SJCRH30 (cell line): ENCODE data around the gene SRXN1. TPM values are rescaled to one million over a fixed set of nuclear protein-coding genes. Genes with fewer than 3 reads are reported as not detected.
"Not testable (repeated sequence)": the region's sequence is repeated elsewhere in the genome, so short reads cannot be mapped to it uniquely, and the experiment has no call there.

Experiments used
- DNase-seq, 2 experiments: peaks; one replicate each; pipeline ENCODE4 v3.0.0-alpha.2; 2015 to 2020
- H3K27ac ChIP-seq: fragments of 250-450 bp; sonication (Bioruptor Pico); 2 replicates; pipeline ENCODE4 v1.5.1; 2020; ENCODE audit warnings: mild to moderate bottlenecking, moderate library complexity
- H3K27me3 ChIP-seq: fragments of 250-450 bp; sonication (Bioruptor Pico); 2 replicates; pipeline ENCODE4 v1.5.1; 2020; ENCODE audit warnings: mild to moderate bottlenecking, moderate library complexity
- H3K36me3 ChIP-seq: fragments of 250-450 bp; sonication (Bioruptor Pico); 2 replicates; pipeline ENCODE4 v1.5.1; 2020; ENCODE audit warnings: mild to moderate bottlenecking, moderate library complexity
- H3K4me1 ChIP-seq: fragments of 250-450 bp; sonication (Bioruptor Pico); 2 replicates; pipeline ENCODE4 v1.5.1; 2020; ENCODE audit warnings: mild to moderate bottlenecking, moderate library complexity
- H3K4me3 ChIP-seq: fragments of 250-450 bp; sonication (Bioruptor Pico); 2 replicates; pipeline ENCODE4 v1.5.1; 2020; ENCODE audit warnings: mild to moderate bottlenecking, moderate library complexity
- H3K9me3 ChIP-seq: fragments of 250-450 bp; sonication (Bioruptor Pico); replicated peaks from 2 replicates; pipeline ENCODE4 v1.5.1; 2020; ENCODE audit warnings: mild to moderate bottlenecking, moderate library complexity
- total RNA-seq: library from RNA; depleted of rRNA; stranded (reverse); fragments of >200 nt; shearing (Covaris generic); gene quantifications from 2 replicates; pipeline ENCODE4 v1.2.3, GENCODE V29; 2014; rRNA removed

The SRXN1 gene
- 6.7 and 7.0 TPM in 2 replicates for total RNA-seq

DNA sequence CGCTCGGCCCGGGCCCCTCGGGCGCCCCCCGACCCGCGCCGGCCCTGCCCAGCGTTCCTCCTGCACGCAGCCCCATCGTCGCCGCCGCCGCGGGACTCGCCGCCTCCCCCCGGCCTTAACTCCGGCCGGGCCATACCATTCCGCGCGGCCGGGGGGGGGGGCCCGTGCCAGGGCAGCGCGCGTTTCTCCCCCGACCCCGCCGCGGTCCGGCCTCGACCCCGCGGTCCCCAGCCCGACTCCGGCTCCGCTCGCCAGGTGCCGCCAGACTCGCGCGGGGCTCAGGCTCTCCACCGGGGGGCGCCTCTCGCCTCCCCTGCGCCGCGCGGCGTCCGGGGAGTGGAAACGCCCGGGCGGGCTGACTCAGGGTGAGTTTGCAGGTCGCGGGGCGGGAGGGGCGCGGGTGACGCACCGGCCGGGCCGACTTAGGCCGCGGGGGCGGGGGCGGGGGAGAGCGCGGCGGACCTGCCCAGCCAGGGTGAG is at the start of gene SRXN1:
SRXN1 (minus strand) TSS at position 91 of the 480 bp plus-strand sequence; CDS start at position 76, 15 bp downstream.
- Histone ChIP-seq H3K27me3 (peaks cover 9% of the 10 kb centered on the region; the same call in 1 of the 2 replicates), H3K4me1 (no peaks in the 10 kb centered on the region), H3K36me3 (peaks cover 4% of the 10 kb centered on the region; the same call in 1 of the 2 replicates), H3K27ac (no peak within 1 kb of the TSS), H3K9me3 (no peaks in the 10 kb centered on the region), H3K4me3 (peak within 1 kb of the TSS; percentile 58)
- DNase-seq = peak; percentile 83

DNA sequence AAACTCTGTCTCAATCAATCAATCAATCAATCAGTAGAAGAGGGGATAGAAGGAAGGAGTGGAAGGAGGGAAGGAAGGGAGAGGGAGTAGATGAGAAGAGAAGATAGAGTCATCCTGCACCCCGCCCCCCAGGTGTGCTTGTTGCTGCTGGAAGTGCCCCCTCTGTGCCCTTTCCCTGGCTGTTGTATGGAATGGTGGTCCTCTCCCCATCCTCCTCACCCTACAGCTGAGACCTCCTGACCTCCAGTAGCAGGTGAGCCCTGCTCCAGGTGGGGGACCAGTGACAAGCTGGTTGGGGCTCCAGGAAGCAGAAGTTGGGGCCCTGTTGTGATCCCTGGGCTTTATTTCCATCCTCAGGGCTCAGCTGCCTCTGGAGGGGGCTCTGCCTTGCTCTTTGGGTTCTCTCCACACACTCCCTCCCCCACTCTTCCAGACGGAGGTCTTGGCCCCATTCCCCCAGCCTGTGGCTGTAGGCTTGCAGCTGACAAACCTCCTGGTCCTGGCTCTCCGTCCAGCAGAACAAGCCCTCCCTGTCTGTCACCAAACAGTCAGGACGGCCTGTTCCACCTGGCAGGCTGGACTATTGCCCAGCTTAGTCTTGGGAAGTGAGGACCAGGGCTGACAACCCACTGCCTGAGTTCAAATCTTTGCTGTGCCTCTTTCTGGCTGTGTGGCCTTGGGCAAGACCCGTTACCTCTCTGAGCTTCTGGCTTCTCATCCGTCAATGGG is 48.6 kb upstream of the SRXN1 start:
- peaks cover 23% of the 10 kb centered on the region; the same call in 1 of the 2 replicates for H3K27me3 ChIP-seq
- H3K4me1 ChIP-seq = no peaks in the 10 kb centered on the region
- no peak overlapping the region for H3K4me3 ChIP-seq
- no peak overlapping the region for H3K27ac ChIP-seq
- no peak for DNase-seq
- no peaks in the 10 kb centered on the region for H3K36me3 ChIP-seq
- no peaks in the 10 kb centered on the region for H3K9me3 ChIP-seq

DNA sequence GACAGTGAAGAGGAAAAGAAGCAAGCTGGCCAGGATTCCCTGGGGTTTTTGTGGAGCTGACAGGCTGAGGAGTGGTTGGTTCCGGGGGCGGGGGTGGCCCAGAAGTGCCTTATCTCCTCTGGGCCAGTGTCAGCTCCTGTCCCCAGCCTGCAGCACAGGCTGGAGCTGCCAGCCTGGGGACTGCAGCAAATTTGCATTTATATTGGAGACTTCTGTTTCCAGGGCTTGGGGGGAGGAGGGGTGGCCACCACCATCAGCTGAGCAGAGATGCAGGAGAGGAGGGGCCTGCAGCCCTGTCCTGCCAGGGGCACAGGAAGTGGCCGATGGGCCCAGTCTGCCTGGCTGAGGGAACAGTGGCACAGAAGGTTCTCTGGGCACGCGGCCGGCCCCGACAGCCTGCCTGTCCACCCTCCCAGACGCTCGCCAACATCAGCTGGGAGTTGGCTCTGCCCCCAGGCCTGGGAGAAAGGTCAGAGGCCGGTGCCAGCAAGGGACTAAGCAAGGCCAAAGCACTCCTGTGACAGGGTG is 46.9 kb upstream of the SRXN1 start:
- Histone ChIP-seq H3K27me3 (peaks cover 17% of the 10 kb centered on the region; the same call in 1 of the 2 replicates), H3K27ac (no peak overlapping the region), H3K9me3 (no peaks in the 10 kb centered on the region), H3K36me3 (no peaks in the 10 kb centered on the region), H3K4me1 (no peaks in the 10 kb centered on the region), H3K4me3 (no peak overlapping the region)
- DNase-seq = no peak

DNA sequence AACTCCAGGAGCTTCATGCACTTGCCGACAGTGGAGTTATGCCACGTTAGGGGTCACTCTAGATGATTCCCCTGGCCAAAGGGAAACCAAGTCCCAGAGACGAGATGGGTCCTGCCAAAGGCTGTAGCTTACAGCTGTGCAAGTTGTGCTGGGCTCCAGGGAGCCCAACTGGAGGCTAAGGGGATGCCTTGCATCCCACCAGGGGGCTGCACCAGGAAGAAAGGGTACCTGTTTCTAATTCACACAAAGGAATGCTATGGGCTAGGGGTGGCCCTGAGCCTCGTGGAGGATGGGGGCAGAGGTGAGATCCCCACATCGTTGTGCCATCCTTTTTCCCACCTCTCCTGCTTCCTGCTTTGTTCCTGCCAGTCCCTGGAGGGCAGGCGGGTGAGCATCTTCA is 46.3 kb upstream of the SRXN1 start:
- Histone ChIP-seq H3K4me3 (no peak overlapping the region), H3K4me1 (no peaks in the 10 kb centered on the region), H3K9me3 (no peaks in the 10 kb centered on the region), H3K27ac (no peak overlapping the region), H3K36me3 (no peaks in the 10 kb centered on the region), H3K27me3 (peaks cover 17% of the 10 kb centered on the region; the same call in 1 of the 2 replicates)
- DNase-seq = no peak

DNA sequence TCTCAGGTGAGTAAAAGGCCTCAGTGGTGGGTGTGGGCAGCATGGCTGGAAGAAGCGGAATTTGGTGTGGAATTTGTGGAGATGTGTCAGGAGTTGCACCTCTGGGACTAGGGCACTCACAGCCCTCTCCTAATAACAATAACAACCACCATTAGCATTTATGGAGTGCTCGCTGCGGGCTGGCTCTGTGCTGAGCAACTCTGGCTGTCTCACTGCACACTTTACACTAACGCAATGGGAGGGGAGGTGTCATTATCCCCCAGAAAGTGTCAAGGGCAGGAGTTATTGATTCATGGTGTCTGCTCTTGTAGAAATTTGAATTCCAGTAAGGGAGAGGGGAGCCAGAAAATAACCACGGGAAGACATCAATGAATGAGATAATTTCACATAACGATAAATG is 45.3 kb upstream of the SRXN1 start:
- no peak for DNase-seq
- Histone ChIP-seq H3K4me1 (no peaks in the 10 kb centered on the region), H3K27ac (no peak overlapping the region), H3K36me3 (no peaks in the 10 kb centered on the region), H3K9me3 (no peaks in the 10 kb centered on the region), H3K4me3 (no peak overlapping the region), H3K27me3 (peaks cover 17% of the 10 kb centered on the region; the same call in 1 of the 2 replicates)

DNA sequence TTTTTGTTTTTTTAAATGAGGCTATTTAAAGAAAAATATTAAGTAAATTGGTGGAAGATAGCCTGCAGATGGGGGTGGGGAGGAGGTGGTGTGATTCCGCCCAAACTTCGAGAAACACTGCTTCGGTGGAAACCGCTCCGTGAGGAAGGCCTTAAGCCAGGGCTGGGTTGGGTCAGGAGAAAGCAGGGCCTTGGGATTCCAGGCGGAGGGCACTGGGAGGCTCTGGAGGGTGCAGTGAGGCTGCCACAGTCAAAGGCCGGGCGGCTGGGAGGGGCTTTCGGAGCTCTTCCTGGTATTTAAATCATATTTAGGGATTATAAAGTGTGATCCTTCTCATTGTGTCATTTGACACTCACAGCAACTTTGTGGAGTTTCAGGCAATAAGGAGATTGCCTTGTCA is 44.8 kb upstream of the SRXN1 start:
- Histone ChIP-seq H3K36me3 (no peaks in the 10 kb centered on the region), H3K27me3 (peaks cover 17% of the 10 kb centered on the region; the same call in 1 of the 2 replicates), H3K4me3 (no peak overlapping the region), H3K27ac (no peak overlapping the region), H3K4me1 (no peaks in the 10 kb centered on the region), H3K9me3 (no peaks in the 10 kb centered on the region)
- DNase-seq = no peak

DNA sequence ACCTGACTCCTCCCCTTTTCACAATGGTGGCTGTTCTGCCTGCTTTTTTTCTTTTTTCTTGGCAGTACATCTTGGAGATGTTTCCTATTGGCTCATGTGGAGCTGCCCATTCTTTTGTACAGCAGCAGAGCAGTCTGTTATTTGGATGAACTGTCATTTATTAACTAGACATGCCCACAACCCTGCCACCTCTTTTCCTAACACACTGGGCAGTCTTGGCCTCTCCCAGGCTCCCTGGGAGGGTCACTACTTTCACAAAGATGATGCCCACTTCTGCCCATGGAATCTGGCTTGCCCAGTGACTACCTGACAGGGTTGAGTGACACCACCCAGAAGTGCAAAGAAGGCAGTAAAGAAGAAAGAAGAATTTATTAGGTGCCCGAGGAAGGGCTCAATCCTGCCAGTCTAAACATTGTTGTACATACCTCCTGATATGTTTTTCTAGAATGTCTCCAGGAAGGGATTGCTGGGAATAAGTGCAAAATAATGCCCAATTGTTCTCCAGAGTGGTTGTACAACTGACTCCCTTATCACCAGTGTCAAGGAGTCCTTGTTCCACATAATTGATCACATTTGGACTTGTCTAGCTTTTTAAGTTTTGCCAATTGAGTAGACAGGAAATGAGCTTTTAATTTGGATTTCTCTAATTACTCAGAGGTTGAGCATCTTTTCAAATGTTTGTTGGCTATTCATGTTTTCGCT is 42.3 kb upstream of the SRXN1 start:
- H3K27me3 ChIP-seq = peaks cover 17% of the 10 kb centered on the region; the same call in 1 of the 2 replicates
- H3K27ac ChIP-seq = no peak overlapping the region
- H3K36me3 ChIP-seq = no peaks in the 10 kb centered on the region
- no peak for DNase-seq
- no peaks in the 10 kb centered on the region for H3K4me1 ChIP-seq
- no peaks in the 10 kb centered on the region for H3K9me3 ChIP-seq
- H3K4me3 ChIP-seq = no peak overlapping the region

DNA sequence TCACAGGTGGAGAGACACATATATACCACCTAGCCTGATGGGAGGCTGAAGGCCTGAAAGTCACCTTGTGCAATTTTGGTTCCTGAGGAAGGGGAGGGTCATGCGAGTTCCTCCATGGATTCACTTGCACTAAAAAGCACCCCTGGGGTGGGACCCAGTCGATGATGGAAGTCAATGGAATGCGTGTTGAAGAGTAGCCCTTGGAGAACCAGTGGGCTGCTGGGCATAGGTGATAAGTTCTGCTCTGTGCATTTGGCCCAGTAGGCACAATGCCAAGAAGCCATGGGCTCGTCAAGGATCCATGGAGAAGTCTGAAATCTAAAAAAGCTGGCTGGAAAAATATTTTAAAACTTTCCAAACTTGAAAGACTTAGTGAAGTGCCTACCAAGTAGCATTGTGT is 41.5 kb upstream of the SRXN1 start:
- no peak overlapping the region for H3K27ac ChIP-seq
- H3K36me3 ChIP-seq = no peaks in the 10 kb centered on the region
- no peaks in the 10 kb centered on the region for H3K9me3 ChIP-seq
- H3K4me1 ChIP-seq = no peaks in the 10 kb centered on the region
- H3K4me3 ChIP-seq = no peak overlapping the region
- peaks cover 8% of the 10 kb centered on the region; the same call in 1 of the 2 replicates for H3K27me3 ChIP-seq
- DNase-seq = no peak

DNA sequence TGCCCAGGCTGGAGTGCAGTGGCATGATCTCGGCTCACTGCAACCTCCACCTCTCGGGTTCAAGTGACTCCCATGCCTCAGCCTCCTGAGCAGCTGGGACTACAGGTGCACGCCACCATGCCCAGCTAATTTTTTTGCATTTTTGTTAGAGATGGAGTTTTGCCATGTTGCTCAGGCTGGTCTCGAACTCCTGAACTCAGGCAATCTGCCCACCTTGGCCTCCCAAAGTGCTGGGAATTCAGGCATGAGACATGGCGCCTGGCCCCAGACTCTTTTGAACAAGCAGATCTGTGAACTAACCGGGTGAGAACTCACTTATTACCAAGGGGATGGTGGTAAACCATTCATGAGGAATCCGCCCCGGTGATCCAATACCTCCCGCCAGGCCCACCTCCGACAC is 40.8 kb upstream of the SRXN1 start:
- H3K4me3 ChIP-seq = not testable (repeated sequence)

DNA sequence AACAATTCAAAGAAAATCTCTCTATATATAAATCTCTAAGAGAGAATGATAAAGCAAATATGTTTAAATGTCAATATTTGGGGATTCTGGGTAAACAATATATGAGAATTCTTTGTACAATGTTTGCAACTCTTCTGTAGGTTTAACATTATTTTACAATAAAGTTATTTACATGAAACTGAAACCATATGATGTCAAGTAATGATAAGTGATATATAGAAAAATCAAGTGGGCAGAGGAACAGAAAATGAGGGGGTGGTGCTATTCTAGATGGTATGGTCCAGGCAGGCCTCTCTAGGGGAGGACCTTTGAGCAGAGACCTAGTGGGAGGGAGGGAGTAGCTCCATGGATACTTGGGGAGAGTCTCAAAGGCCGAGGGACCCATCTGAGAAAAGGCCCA is 39.0 kb upstream of the SRXN1 start:
- Histone ChIP-seq H3K27me3 (peaks cover 15% of the 10 kb centered on the region), H3K36me3 (no peaks in the 10 kb centered on the region), H3K4me1 (no peaks in the 10 kb centered on the region), H3K27ac (no peak overlapping the region), H3K4me3 (no peak overlapping the region), H3K9me3 (no peaks in the 10 kb centered on the region)
- no peak for DNase-seq

More for the DNA sequence above, 40.8 kb upstream of the SRXN1 start:
- H3K4me1 ChIP-seq, H3K9me3 ChIP-seq, H3K36me3 ChIP-seq, H3K27ac ChIP-seq, DNase-seq: not testable (repeated sequence)
- H3K27me3 ChIP-seq = peaks cover 12% of the 10 kb centered on the region; the same call in 1 of the 2 replicates

DNA sequence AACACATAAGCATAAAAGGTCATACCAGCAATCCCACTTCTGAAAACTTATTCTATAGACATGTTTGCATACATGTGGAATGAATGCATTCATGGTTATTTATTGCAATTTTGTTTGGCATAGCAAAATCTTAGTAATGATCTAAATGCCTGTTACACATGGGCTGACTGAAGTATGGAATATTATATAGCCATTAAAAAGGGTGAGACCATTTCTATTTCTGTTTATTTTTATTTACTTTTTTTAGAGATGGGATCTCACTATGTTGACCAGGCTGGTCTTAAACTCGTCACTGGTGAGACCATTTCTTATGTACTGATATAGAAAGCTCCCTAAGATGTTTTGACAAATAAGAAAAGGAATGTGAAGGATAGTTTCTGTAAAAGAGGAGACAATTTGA is 36.9 kb upstream of the SRXN1 start:
- Histone ChIP-seq H3K27ac (no peak overlapping the region), H3K27me3 (peaks cover 15% of the 10 kb centered on the region), H3K9me3 (no peaks in the 10 kb centered on the region), H3K36me3 (no peaks in the 10 kb centered on the region), H3K4me3 (no peak overlapping the region), H3K4me1 (no peaks in the 10 kb centered on the region)
- DNase-seq = no peak

DNA sequence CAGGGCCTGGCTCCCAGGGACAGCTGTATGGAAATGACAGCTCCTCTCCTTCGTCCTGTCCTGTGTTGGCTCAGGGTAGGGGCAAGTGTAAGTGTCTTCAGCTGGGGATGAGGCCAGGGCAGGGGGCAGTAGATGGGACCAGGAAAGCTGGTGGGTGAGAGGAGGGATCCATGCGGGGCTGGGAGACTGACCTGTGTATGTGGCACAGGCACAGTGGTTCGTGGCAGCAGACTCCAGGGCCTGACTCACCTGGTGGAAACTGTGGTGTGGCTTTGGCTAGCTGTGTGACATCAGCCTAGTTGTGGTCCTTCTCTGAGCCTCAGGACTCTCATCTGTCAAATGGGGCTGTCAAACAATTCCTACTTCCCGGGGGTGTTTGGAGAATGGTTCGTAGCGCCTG is 36.3 kb upstream of the SRXN1 start:
- no peaks in the 10 kb centered on the region for H3K4me1 ChIP-seq
- DNase-seq = no peak
- no peak overlapping the region for H3K4me3 ChIP-seq
- H3K27me3 ChIP-seq = peaks cover 15% of the 10 kb centered on the region
- no peak overlapping the region for H3K27ac ChIP-seq
- H3K9me3 ChIP-seq = no peaks in the 10 kb centered on the region
- no peaks in the 10 kb centered on the region for H3K36me3 ChIP-seq

DNA sequence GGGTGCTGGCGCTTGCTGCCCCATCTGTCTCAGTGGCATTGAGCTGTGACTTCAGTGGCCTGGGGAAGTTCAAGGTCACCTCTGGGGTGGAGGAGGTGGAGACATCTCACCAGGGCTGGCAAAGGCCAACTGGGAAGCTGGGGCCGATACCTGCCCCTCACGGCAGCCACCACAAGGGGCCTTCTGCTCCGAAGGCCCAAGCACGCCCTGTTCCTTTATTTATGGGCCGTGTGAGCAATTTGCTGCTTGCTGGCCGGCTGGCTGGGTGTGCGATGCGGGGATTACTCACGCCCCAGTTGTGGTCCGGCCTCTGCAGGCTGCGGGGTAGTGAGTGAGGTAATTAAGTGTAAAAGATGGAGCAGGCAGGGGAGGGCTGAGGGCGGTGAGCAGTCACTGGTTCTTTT is 35.8 kb upstream of the SRXN1 start:
- Histone ChIP-seq H3K4me3 (no peak overlapping the region), H3K4me1 (no peaks in the 10 kb centered on the region), H3K27me3 (peaks cover 15% of the 10 kb centered on the region), H3K9me3 (no peaks in the 10 kb centered on the region), H3K27ac (no peak overlapping the region), H3K36me3 (no peaks in the 10 kb centered on the region)
- DNase-seq = no peak

DNA sequence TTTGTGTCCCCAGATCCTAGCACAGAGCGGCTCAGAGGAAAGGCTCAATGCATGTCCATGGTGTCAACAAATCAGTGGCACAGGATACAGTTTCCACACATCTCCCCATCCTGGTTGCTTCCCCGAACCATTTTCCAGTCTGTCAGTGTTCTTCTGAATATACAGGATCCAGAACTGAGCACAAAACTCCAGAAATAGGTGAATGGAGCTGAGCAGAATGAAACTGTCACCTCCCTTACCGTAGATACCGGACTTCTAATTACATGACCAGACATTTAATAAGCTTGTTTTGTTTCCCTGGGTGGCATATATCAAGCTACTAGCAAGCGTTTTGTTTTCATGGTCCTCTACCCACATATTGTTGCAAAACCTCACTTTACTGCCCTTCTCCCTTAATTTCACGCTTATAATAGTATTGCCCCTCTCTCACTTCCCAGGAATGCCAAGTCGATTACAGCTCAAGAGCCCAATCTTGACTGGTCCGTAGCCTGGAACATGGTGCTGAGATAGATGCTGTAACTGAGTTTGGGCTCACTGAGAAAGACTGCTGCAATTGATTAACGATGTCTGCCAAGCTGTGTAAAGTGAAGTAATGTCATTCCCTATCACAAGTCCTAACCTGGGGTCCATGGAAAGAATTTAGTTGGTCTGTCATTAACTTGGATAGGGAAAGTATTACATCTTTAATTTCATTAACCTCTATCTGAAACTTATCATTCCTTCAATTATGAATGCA is 34.6 kb upstream of the SRXN1 start:
- Histone ChIP-seq H3K4me3 (no peak overlapping the region), H3K4me1 (no peaks in the 10 kb centered on the region), H3K27ac (no peak overlapping the region), H3K36me3 (no peaks in the 10 kb centered on the region), H3K27me3 (peaks cover 15% of the 10 kb centered on the region), H3K9me3 (no peaks in the 10 kb centered on the region)
- no peak for DNase-seq
